IPS-NIHi7 (cell line): ENCODE measurements around the gene SPDYE5.

Experiments
- DNase-seq: peaks from one replicate; pipeline ENCODE4 v3.0.0; 2012; ENCODE audit warnings: mixed read lengths; ENCODE audit errors: extremely low spot score

Gene SPDYE5

GRCh38 chr7:75536940-75537538 is 44.9 kb downstream of the SPDYE5 start:
- DNase-seq, result no peak

- DNase-seq, result no peak
These were observed 45.6 kb downstream of the SPDYE5 start for GRCh38 chr7:75537731-75538130.

- DNase-seq, result no peak
These were observed 54.3 kb downstream of the SPDYE5 start for GRCh38 chr7:75546237-75547015.
